Activated CD4-positive, alpha-beta T cell treated with anti-CD3 and anti-CD28 coated beads for 1 hour (primary cell): ENCODE results near the gene MAP3K5.
"Not testable (repeated sequence)": the region's sequence is repeated elsewhere in the genome, so short reads cannot be mapped to it uniquely, and the experiment has no call there.

ENCODE experiments used
- DNase-seq: peaks from one replicate; pipeline ENCODE4 v3.0.0-alpha.2; 2020

Gene MAP3K5

DNA sequence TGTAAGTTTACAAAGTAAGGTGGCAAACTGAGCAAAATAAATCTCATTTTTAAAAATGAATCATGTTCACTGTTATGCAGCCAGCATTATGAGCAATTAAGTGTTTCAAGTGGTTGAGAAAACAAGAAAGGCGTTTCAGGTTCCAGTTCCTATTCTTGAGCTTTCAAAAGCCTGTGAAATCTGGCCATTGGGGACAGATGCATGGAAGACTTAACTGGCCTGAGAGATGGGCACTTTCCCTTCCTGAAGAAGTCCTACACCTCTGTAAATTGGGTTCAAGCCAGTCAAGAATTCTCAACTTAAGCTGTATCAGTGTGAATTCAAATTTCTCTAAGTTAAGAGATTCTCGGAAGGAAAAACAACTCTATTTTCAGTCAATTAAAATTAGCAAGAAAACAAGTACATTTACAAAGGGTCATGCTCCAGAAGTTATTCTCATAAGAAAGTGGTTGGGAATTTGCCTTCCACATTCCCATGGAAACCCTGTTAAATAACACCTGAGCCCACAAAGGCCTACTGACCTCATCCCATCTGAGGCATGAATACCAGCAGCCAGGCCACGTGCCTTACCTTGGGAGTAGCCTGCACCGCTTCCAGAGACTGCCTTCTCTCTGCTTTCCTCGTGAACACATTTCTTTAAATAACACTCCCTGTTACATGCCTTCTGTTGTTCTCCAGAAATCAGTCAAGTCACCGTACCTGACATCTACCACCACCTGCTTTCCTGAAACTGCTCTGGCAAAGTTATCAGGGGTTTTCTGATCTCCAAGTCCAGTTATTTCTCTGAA, 19.4 kb downstream of the MAP3K5 start:
- DNase-seq, result no peak

- DNase-seq, result no peak
Observed at GRCh38 chr6:136771306-136771705, 21.0 kb downstream of the MAP3K5 start.

GRCh38 chr6:136769759-136770158, 22.5 kb downstream of the MAP3K5 start:
- DNase-seq, result no peak

- DNase-seq, result no peak
Observed at GRCh38 chr6:136769124-136769523, 23.2 kb downstream of the MAP3K5 start.

- no peak for DNase-seq
Observed at GRCh38 chr6:136767570-136768309, 24.5 kb downstream of the MAP3K5 start.

- no peak for DNase-seq
Observed at GRCh38 chr6:136767103-136767502, 25.2 kb downstream of the MAP3K5 start.

DNA sequence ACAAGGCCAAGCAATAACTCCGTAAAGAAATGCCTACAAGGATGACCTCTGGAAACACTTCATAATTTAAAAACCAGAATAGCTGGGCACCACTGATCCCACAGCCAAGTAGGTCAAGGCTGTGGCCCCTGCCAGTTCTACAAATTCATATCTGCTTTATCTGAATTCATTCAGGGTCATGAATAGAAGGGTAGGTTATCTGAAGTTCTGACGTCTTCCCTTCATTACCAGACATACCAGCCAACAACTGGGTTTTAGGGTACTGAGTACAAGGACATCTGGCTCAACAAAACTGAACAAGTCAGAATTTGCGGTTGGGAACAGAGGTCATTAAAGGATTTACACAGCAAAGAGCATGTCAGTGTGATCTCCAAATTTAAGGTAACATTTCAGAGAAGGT, 26.0 kb downstream of the MAP3K5 start:
- no peak for DNase-seq

- DNase-seq, result no peak
Observed at GRCh38 chr6:136764517-136764993, 27.7 kb downstream of the MAP3K5 start.

DNA sequence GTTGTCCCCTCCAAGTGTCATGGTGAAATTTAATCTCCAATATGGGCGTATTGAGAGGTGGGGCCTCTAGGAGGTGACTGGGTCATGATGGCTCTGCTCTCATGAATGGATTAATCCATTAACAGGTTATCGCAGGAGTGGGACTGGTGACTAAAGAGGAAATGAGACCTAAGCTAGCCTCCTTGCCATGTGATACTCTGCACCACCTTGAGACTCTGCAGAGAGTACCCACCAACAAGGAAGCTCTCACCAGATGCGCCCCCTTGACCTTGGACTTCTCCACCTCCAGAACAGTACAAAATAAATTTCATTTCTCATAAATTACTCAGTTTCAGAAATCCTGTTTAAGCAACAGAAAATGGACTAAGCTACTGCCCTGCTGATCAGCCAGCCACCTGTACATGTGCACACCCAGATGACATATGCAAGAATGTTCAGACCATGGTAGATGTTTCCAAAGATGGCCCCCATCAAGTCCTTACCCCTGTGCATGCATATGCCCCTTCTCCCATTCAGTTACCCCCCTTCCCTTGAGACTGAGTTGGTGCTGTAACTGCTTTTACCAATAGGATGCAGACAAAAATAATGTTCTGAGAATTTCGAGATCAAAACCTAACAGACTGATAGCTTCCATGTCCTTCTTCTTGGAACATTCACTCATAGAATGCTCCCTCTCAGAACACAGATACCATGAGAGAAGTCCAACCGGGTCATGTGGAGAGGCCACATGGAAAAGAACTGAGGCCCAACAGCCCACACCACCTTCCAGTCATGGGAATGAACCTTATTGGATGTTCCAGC, 28.4 kb downstream of the MAP3K5 start:
- DNase-seq, result no peak

DNA sequence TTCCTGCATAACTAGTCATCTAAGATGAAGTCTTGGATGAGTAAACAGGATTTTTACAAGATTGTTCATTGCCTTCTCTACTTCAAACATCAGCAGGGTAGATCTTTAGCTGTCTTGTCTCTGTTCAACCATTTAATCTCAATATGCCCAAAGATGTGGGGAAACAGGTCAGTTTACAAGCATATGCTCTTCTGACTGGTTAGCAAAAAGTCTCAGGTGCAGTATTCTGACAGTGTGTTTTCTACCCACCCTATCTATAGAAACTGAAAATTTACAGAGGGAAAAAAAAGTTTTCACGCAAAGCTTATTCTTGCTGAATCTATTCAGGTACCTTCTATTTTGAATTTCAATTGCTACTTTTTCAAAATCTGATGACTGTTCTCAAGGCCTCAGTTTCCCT, 29.0 kb downstream of the MAP3K5 start:
- no peak for DNase-seq

- DNase-seq, result no peak
Observed at GRCh38 chr6:136762022-136762975, 30.0 kb downstream of the MAP3K5 start.

DNA sequence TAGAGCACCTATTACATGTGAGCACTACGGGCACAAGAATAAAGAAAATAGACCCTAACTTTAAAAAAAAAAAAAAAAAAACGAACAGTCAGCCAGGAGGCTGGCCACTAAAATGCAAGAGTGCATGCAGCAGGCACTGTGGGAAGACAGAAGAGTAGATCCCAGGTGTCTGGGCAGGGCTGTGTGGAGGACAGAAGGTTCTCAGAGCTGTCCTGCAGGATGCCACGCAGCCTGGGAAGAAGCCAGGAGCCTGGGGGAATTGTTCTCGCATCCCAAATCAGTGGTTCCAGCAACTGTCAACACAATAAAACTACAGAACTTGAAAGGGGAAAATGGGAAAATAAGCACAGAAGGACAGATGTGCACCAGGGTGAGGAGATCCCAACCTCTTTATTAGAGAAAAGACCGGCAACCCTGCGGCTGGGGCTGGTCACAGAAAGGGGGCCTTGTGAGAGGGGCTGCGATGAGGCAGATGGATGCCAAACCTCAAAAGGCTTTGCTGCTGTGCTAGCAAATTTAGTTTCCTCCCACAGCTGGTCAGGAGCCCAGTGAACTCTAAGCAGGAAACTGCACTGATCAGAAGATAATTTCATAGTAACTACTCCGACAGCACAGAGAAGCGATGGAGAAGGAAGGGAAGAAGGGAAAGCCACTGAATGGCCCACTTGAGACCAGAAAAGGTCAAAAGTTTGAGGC, 30.9 kb downstream of the MAP3K5 start:
- DNase-seq, result no peak

DNA sequence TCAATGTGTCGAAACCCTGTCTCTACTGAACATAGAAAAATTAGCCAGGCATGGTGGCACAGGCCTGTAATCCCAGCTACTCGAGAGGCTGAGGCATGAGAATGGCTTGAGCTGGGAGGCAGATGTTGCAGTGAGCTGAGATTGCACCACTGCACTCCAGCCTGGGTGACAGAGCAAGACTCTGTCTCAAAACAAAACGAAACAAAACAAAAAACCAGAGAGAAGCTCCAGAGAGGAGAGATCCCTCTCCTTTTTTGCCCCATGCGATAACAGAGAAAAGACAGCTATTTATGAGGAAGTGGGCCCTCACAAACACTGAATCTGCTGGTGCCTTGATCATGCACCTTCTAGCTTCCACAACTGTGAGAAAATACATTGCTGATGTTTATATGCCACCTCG, 31.5 kb downstream of the MAP3K5 start:
- DNase-seq, result not testable (repeated sequence)

- DNase-seq, result no peak
Observed at GRCh38 chr6:136757150-136757549, 35.1 kb downstream of the MAP3K5 start.

DNA sequence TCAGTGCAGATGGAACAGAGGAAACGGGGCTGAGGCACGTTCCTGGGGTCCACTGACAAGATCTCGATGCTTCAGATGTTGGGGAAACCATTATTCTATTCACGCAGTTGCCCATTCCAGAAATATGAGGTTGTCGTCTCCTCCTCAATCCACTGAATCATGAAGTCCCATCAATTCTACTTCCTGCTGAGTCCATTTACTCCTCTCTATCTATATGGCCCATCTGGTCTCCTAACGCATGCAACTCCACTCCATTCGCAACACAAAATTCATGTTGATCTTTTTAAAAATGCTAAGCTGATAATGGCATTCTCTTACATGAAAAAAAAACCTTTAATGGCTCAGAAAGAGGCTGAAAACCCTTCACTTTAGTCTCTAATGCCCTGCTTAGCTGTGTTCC, 37.5 kb downstream of the MAP3K5 start:
- DNase-seq, result no peak

DNA sequence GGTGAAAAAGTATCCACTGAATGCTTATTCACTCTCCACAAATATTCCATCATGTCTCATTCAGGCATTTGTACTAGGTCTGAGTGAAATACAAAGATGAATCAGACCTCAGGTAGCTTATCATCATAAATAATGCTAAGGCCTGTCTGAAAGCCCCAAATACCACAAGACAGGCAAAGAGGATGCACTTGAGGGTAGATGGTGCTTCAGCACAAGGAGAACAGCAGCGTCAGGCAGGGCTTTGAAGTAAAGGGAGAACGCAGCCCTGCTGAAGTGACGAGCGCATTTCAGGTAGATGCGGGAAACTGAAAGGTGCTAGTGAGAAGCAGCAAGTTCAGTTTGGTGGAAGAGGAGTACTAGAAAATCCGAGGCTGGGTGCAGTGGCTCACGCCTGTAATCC, 38.7 kb downstream of the MAP3K5 start:
- DNase-seq, result peak; percentile 48

DNA sequence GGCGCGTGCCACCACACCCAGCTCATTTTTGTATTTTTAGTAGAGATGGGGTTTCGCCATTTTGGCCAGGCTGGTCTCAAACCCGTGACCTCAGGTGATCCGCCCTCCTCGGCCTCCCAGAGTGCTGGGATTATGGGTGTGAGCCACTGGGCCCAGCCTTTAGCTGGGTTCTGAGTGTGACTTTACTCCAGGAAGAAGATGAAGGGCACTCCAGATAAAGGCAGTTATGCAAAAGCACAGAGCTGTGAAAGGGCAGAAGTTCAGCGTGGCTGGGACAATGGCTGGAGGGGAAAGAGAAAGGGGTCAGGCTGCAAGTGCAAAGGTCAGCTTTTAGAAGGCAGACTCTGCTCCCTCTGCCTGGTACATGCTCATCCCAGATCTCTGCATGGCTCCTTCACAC, 39.7 kb downstream of the MAP3K5 start:
- no peak for DNase-seq

GRCh38 chr6:136751991-136752390, 40.3 kb downstream of the MAP3K5 start:
- no peak for DNase-seq

GRCh38 chr6:136751522-136751956, 40.7 kb downstream of the MAP3K5 start:
- DNase-seq, result no peak

GRCh38 chr6:136750696-136751521, 41.4 kb downstream of the MAP3K5 start:
- DNase-seq, result no peak
